Stomach smooth muscle (tissue), 2 donors: ENCODE measurements around the gene ZNF383.
"Not testable (repeated sequence)": the region's sequence is repeated elsewhere in the genome, so short reads cannot be mapped to it uniquely, and the experiment has no call there.

Experiments
- H3K27ac ChIP-seq: one replicate; pipeline ENCODE4 v1.7.0; 2013; ENCODE audit warnings: mild to moderate bottlenecking, low read length, inconsistent platforms
- H3K27me3 ChIP-seq, 2 donors: one replicate each; pipeline ENCODE4 v1.7.0; 2013; ENCODE audit warnings: low read length in 2 of 2; ENCODE audit not compliant: insufficient read depth in 2 of 2, control insufficient read depth in 1 of 2
- H3K36me3 ChIP-seq, 2 donors: one replicate each; pipeline ENCODE4 v1.7.0; 2013; ENCODE audit warnings: low read length in 2 of 2; ENCODE audit not compliant: control insufficient read depth in 2 of 2, insufficient read depth in 2 of 2
- H3K4me1 ChIP-seq: one replicate; pipeline ENCODE4 v1.7.0; 2013; ENCODE audit warnings: low read length; ENCODE audit not compliant: control insufficient read depth, insufficient read depth
- H3K4me3 ChIP-seq, 2 donors: one replicate each; pipeline ENCODE4 v1.7.0; 2013; ENCODE audit warnings: low read length in 2 of 2
- H3K9ac ChIP-seq, 2 donors: one replicate each; pipeline ENCODE4 v1.7.0; 2013; ENCODE audit warnings: low read length in 2 of 2, mild to moderate bottlenecking in 1 of 2
- H3K9me3 ChIP-seq, 2 donors: one replicate each; pipeline ENCODE4 v1.7.0; 2013; ENCODE audit warnings: low read length in 2 of 2; ENCODE audit not compliant: control insufficient read depth in 2 of 2
- donor health status: healthy.
- donor health status: Pancreatic carcinoma.

Gene ZNF383

GRCh38 chr19:37226248-37226647 is 8.2 kb downstream of the ZNF383 start:
- Histone ChIP-seq H3K27ac (no peak overlapping the region), H3K9ac (no peak overlapping the region), H3K36me3 (peaks cover 22 to 29% of the 10 kb centered on the region in 2 donors), H3K27me3 (no peaks in the 10 kb centered on the region), H3K9me3 (no peaks in the 10 kb centered on the region), H3K4me3 (no peak overlapping the region), H3K4me1 (no peaks in the 10 kb centered on the region)

- Histone ChIP-seq H3K9ac (no peak overlapping the region), H3K27ac (no peak overlapping the region), H3K27me3 (no peaks in the 10 kb centered on the region), H3K9me3 (no peaks in the 10 kb centered on the region), H3K36me3 (peaks cover 21 to 33% of the 10 kb centered on the region in 2 donors), H3K4me1 (no peaks in the 10 kb centered on the region), H3K4me3 (no peak overlapping the region)
These were observed 10.0 kb downstream of the ZNF383 start for GRCh38 chr19:37227996-37228395.

- Histone ChIP-seq H3K9me3 (peaks cover 30 to 44% of the 10 kb centered on the region in 2 donors), H3K4me1 (no peaks in the 10 kb centered on the region), H3K4me3 (peak overlapping the region in 1 of 2 donors; percentile 38), H3K9ac (no peak overlapping the region), H3K27ac (no peak overlapping the region), H3K27me3 (no peaks in the 10 kb centered on the region), H3K36me3 (peaks cover 45 to 46% of the 10 kb centered on the region in 2 donors)
These were observed 25.2 kb downstream of the ZNF383 start for GRCh38 chr19:37243206-37243632.

GRCh38 chr19:37251308-37252229 is 33.6 kb downstream of the ZNF383 start:
- Histone ChIP-seq H3K4me1 (peaks cover 5% of the 10 kb centered on the region), H3K36me3 (peaks cover 0 to 4% of the 10 kb centered on the region in 2 donors), H3K9me3 (peaks cover 5 to 14% of the 10 kb centered on the region in 2 donors), H3K27ac (peak overlapping the region; percentile 60), H3K9ac (peak overlapping the region; percentile 81 to 85), H3K4me3 (peak overlapping the region; percentile 88 to 98), H3K27me3 (no peaks in the 10 kb centered on the region)

- H3K4me1 ChIP-seq, H3K27ac ChIP-seq, H3K36me3 ChIP-seq, H3K4me3 ChIP-seq, H3K27me3 ChIP-seq, H3K9me3 ChIP-seq, H3K9ac ChIP-seq: not testable (repeated sequence)
These were observed 45.0 kb downstream of the ZNF383 start for GRCh38 chr19:37263028-37263427.

- H3K36me3 ChIP-seq, H3K27ac ChIP-seq, H3K4me1 ChIP-seq, H3K9ac ChIP-seq, H3K9me3 ChIP-seq, H3K27me3 ChIP-seq, H3K4me3 ChIP-seq: not testable (repeated sequence)
These were observed 49.0 kb downstream of the ZNF383 start for GRCh38 chr19:37267005-37267404.

- not testable (repeated sequence) for H3K27ac ChIP-seq, H3K27me3 ChIP-seq, H3K9ac ChIP-seq, H3K4me3 ChIP-seq, H3K4me1 ChIP-seq, H3K36me3 ChIP-seq, H3K9me3 ChIP-seq
These were observed 49.7 kb downstream of the ZNF383 start for GRCh38 chr19:37267755-37268154.

GRCh38 chr19:37280656-37281055 is 62.6 kb downstream of the ZNF383 start:
- not testable (repeated sequence) for H3K9ac ChIP-seq, H3K27me3 ChIP-seq, H3K4me1 ChIP-seq, H3K9me3 ChIP-seq, H3K36me3 ChIP-seq, H3K4me3 ChIP-seq, H3K27ac ChIP-seq

- not testable (repeated sequence) for H3K27ac ChIP-seq, H3K4me1 ChIP-seq, H3K9ac ChIP-seq, H3K9me3 ChIP-seq, H3K4me3 ChIP-seq, H3K36me3 ChIP-seq, H3K27me3 ChIP-seq
These were observed 66.0 kb downstream of the ZNF383 start for GRCh38 chr19:37284020-37284419.

- H3K4me3 ChIP-seq, H3K27me3 ChIP-seq, H3K36me3 ChIP-seq, H3K27ac ChIP-seq, H3K9ac ChIP-seq, H3K9me3 ChIP-seq, H3K4me1 ChIP-seq: not testable (repeated sequence)
These were observed 71.2 kb downstream of the ZNF383 start for GRCh38 chr19:37289229-37289628.
